Upper lobe of right lung (tissue), 1 donor: ENCODE results near the gene OR10S1. TPM values are rescaled to one million over a fixed set of nuclear protein-coding genes. Genes with fewer than 3 reads are reported as not detected.

Experiments used
- ATAC-seq: fragments of 200-7000 bp; cut with Tn5 transposase; one replicate; pipeline ENCODE4 v1.9.1; 2020; ENCODE audit warnings: mild to moderate bottlenecking, moderate library complexity
- DNase-seq: peaks from one replicate; pipeline ENCODE4 v3.0.0-alpha.2; 2020
- H3K27ac ChIP-seq: fragments of 200-600 bp; one replicate; pipeline ENCODE4 v1.8.0; 2022
- H3K27me3 ChIP-seq: fragments of 200-600 bp; one replicate; pipeline ENCODE4 v1.8.0; 2022; ENCODE audit warnings: mild to moderate bottlenecking
- H3K36me3 ChIP-seq: fragments of 200-600 bp; one replicate; pipeline ENCODE4 v1.8.0; 2022
- H3K4me1 ChIP-seq: fragments of 200-600 bp; one replicate; pipeline ENCODE4 v1.8.0; 2022
- H3K4me3 ChIP-seq: fragments of 200-600 bp; one replicate; pipeline ENCODE4 v1.8.0; 2022; ENCODE audit warnings: mild to moderate bottlenecking
- H3K9me3 ChIP-seq: fragments of 200-600 bp; one replicate; pipeline ENCODE4 v1.8.0; 2022
- CTCF ChIP-seq: fragments of 200-600 bp; IDR thresholded peaks from one replicate; pipeline ENCODE4 v1.8.0; 2022; ENCODE audit warnings: antibody characterized with exemption
- intact Hi-C: fragments of 100-400 bp; cut with DNase I; formaldehyde crosslinking; loops from one replicate; pipeline ENCODE4 v1.11.0; 2022
- total RNA-seq: library from RNA; stranded (reverse); fragmentation: NEBNext Ultra II Directional; extraction: Animal tissue kit (Norgen Biotek cat#: 25700); gene quantifications from one replicate; pipeline ENCODE4 v1.2.1, GENCODE V29; 2021
- donor health status: DM: no; HTN: yes; CAD: no; lungs with severe emphysema.

OR10S1 gene
- total RNA-seq, 1 donor from 2014 or later: not detected

GRCh38 chr11:123976770-123977560 is 616 bp downstream of the OR10S1 start:
- ATAC-seq: peak; percentile 26
- TF ChIP-seq CTCF: no peak
- Histone ChIP-seq H3K4me3 (no peak overlapping the region), H3K36me3 (no peaks in the 10 kb centered on the region), H3K27me3 (no peaks in the 10 kb centered on the region), H3K27ac (no peak overlapping the region), H3K4me1 (no peaks in the 10 kb centered on the region), H3K9me3 (no peaks in the 10 kb centered on the region)
- DNase-seq: no peak
- intact Hi-C loops: no loop called here

- Histone ChIP-seq H3K9me3 (no peaks in the 10 kb centered on the region), H3K36me3 (no peaks in the 10 kb centered on the region), H3K27me3 (no peaks in the 10 kb centered on the region), H3K27ac (no peak overlapping the region), H3K4me1 (no peaks in the 10 kb centered on the region), H3K4me3 (no peak overlapping the region)
- intact Hi-C loops: no loop called here
- no peak for TF ChIP-seq CTCF
- DNase-seq (no peak), ATAC-seq (no peak)
Measured at GRCh38 chr11:123973816-123974215, 3.8 kb downstream of the OR10S1 start.

GRCh38 chr11:123956752-123957151 is 20.8 kb downstream of the OR10S1 start:
- no peaks in the 10 kb centered on the region for H3K9me3 ChIP-seq
- DNase-seq (no peak), ATAC-seq (no peak)
- H3K4me3 ChIP-seq: no peak overlapping the region
- no peak for TF ChIP-seq CTCF
- intact Hi-C loops: no loop called here
- no peaks in the 10 kb centered on the region for H3K27me3 ChIP-seq
- no peaks in the 10 kb centered on the region for H3K36me3 ChIP-seq
- no peak overlapping the region for H3K27ac ChIP-seq
- H3K4me1 ChIP-seq: no peaks in the 10 kb centered on the region

- H3K9me3 ChIP-seq: no peaks in the 10 kb centered on the region
- ATAC-seq (no peak), DNase-seq (no peak)
- H3K27ac ChIP-seq: no peak overlapping the region
- H3K36me3 ChIP-seq: no peaks in the 10 kb centered on the region
- no peaks in the 10 kb centered on the region for H3K27me3 ChIP-seq
- intact Hi-C loops: no loop called here
- H3K4me3 ChIP-seq: no peak overlapping the region
- no peak for TF ChIP-seq CTCF
- H3K4me1 ChIP-seq: no peaks in the 10 kb centered on the region
Measured at GRCh38 chr11:123945132-123945531, 32.4 kb downstream of the OR10S1 start.

- intact Hi-C loops: no loop called here
- no peak for DNase-seq
- no peaks in the 10 kb centered on the region for H3K4me1 ChIP-seq
Measured at GRCh38 chr11:123943738-123944137, 33.8 kb downstream of the OR10S1 start, which contains the start of gene OR6T1. Gene OR6T1, minus strand, starts transcription at chr11:123943838. Its CDS starts 0 bp downstream, at chr11:123943838.

More at GRCh38 chr11:123943738-123944137, 33.8 kb downstream of the OR10S1 start, which contains the start of gene OR6T1:
- H3K36me3 ChIP-seq: no peaks in the 10 kb centered on the region
- H3K9me3 ChIP-seq: no peaks in the 10 kb centered on the region
- ATAC-seq: no peak
- no peak within 1 kb of the TSS for H3K27ac ChIP-seq
- no peak for TF ChIP-seq CTCF
- no peak within 1 kb of the TSS for H3K4me3 ChIP-seq
- H3K27me3 ChIP-seq: no peaks in the 10 kb centered on the region
